Skeletal muscle tissue (tissue), 4 donors: ENCODE measurements around the gene C1QTNF4. TPM values are rescaled to one million over a fixed set of nuclear protein-coding genes. Genes with fewer than 3 reads are reported as not detected.
"Not testable (repeated sequence)": the region's sequence is repeated elsewhere in the genome, so short reads cannot be mapped to it uniquely, and the experiment has no call there.

Experiments
- H3K27ac ChIP-seq: one replicate; pipeline ENCODE4 v1.7.0; 2013; ENCODE audit warnings: mild to moderate bottlenecking, low read depth, low read length, inconsistent platforms
- H3K27me3 ChIP-seq, 3 donors: one replicate each; pipeline ENCODE4 v1.7.0; 2013; ENCODE audit warnings: low read length in 3 of 3; ENCODE audit not compliant: control insufficient read depth in 3 of 3, insufficient read depth in 3 of 3
- H3K36me3 ChIP-seq, 3 donors: one replicate each; pipeline ENCODE4 v1.7.0; 2013; ENCODE audit warnings: low read length in 3 of 3; ENCODE audit not compliant: control insufficient read depth in 3 of 3, insufficient read depth in 3 of 3
- H3K4me1 ChIP-seq, 3 donors: one replicate each; pipeline ENCODE4 v1.7.0; 2013; ENCODE audit warnings: low read length in 3 of 3, mild to moderate bottlenecking in 3 of 3; ENCODE audit not compliant: control insufficient read depth in 3 of 3, insufficient read depth in 3 of 3
- H3K4me3 ChIP-seq, 3 donors: one replicate each; pipeline ENCODE4 v1.7.0; 2013; ENCODE audit warnings: low read length in 3 of 3
- H3K9ac ChIP-seq, 3 donors: one replicate each; pipeline ENCODE4 v1.7.0; 2013; ENCODE audit warnings: low read length in 3 of 3, mild to moderate bottlenecking in 3 of 3, moderate library complexity in 2 of 3, low read depth in 1 of 3
- H3K9me3 ChIP-seq, 3 donors: one replicate each; pipeline ENCODE4 v1.7.0; 2013; ENCODE audit warnings: low read length in 3 of 3; ENCODE audit not compliant: control insufficient read depth in 3 of 3
- total RNA-seq: library from RNA; depleted of rRNA; stranded (reverse); fragments of >200 nt; gene quantifications from one replicate; pipeline ENCODE4 v1.2.3, GENCODE V29; 2014
- donor health status: Osteomylitis.

C1QTNF4 gene
- total RNA-seq, 1 donor from 2014 or later: 6.8 TPM

DNA sequence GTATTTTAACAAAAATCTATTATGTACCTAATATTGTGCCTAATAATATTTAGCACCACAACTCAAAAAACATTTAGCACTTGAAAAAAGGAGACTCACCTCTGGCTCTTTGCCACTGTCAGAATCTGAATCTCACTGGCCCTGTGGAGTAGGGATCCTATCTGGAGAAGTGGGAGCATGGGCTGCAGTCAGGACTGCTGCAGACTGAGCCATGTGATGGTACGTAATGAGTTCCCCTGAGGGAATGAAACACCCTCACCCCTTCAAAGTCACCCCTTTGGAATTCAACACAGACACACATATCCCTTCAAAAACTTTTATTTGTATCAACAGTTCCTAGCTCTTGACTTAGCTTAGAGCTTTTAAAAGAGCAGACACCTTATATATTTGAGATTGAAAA, 22.3 kb downstream of the C1QTNF4 start:
- Histone ChIP-seq H3K9ac (peak overlapping the region in 1 of 3 donors; percentile 24), H3K4me1 (peaks cover 11 to 21% (median 17%) of the 10 kb centered on the region in 3 donors), H3K4me3 (no peak overlapping the region), H3K27ac (no peak overlapping the region), H3K36me3 (peaks cover 34 to 49% (median 35%) of the 10 kb centered on the region in 3 donors), H3K27me3 (no peaks in the 10 kb centered on the region), H3K9me3 (no peaks in the 10 kb centered on the region)

DNA sequence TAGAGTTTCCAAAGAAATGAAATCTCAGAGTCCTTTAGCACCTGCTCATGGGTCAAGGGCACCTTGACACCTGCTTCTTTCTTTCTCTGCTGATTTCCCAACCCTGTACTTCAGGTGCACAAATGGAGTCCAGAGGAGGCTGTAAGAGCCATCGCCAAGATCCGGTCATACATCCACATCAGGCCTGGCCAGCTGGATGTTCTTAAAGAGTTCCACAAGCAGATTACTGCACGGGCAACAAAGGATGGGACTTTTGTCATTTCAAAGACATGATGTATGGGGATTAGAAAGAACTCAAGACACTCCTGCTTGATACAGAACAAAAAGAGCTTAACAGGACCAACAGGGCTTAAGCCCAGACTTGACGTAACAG, 22.9 kb downstream of the C1QTNF4 start:
- peaks cover 34 to 46% (median 35%) of the 10 kb centered on the region in 3 donors for H3K36me3 ChIP-seq
- H3K4me3 ChIP-seq: no peak overlapping the region
- H3K27me3 ChIP-seq: no peaks in the 10 kb centered on the region
- peaks cover 11 to 21% (median 19%) of the 10 kb centered on the region in 3 donors for H3K4me1 ChIP-seq
- no peaks in the 10 kb centered on the region for H3K9me3 ChIP-seq
- no peak overlapping the region for H3K27ac ChIP-seq
- no peak overlapping the region for H3K9ac ChIP-seq

DNA sequence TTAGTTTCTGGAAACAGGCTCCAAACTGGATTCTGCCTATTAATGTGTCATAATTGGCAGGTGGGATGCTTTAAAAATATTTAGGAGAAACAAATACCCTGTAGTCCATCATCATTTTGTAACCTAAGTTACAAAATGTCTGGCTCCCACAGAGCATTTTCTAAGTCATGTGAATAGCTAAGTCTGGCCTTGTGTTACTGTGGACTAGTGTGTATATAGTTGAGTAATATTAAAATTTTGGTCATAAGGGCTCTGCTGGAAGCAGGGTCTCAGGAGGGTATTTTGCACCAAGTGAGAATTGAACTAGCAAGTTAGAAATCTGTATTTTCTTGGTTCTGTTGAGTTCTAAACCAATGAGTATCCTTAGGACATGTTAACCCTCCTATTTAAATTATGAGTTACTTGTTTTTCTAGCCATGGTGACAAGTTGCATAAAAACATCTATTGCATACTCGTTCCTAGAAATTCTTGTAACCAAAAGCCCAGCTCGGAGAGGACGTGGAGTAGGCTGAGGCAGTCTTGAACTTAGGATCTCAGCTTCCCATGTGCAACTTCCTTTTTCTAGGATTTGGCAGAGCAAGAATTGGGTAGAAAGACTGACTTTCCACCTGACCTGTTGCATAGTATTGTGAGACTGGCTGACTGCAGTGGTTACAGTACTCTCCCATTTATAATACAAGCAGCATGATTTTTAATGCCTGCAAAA, 23.4 kb downstream of the C1QTNF4 start:
- H3K9me3 ChIP-seq: no peaks in the 10 kb centered on the region
- no peak overlapping the region for H3K27ac ChIP-seq
- no peak overlapping the region for H3K9ac ChIP-seq
- H3K4me3 ChIP-seq: no peak overlapping the region
- peaks cover 11 to 24% (median 24%) of the 10 kb centered on the region in 3 donors for H3K4me1 ChIP-seq
- H3K36me3 ChIP-seq: peaks cover 32 to 44% (median 34%) of the 10 kb centered on the region in 3 donors
- H3K27me3 ChIP-seq: no peaks in the 10 kb centered on the region

DNA sequence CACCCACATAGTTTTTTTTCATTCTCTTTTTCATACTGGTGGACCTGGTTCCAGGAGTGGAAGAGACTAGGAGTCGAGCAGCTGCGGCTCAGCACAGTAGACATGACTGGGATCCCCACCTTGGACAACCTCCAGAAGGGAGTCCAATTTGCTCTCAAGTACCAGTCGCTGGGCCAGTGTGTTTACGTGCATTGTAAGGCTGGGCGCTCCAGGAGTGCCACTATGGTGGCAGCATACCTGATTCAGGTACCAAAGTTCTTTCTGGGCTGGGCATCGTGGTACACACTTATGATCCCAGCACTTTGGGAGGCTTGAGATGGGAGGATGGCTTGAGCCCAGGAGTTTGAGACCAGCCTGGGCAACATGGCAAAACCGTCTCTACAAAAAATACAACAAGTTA, 24.6 kb downstream of the C1QTNF4 start:
- Histone ChIP-seq H3K9ac (no peak overlapping the region), H3K36me3 (peaks cover 26 to 40% (median 28%) of the 10 kb centered on the region in 3 donors), H3K4me1 (peaks cover 17 to 33% (median 30%) of the 10 kb centered on the region in 3 donors), H3K27ac (no peak overlapping the region), H3K4me3 (no peak overlapping the region), H3K27me3 (no peaks in the 10 kb centered on the region), H3K9me3 (no peaks in the 10 kb centered on the region)

DNA sequence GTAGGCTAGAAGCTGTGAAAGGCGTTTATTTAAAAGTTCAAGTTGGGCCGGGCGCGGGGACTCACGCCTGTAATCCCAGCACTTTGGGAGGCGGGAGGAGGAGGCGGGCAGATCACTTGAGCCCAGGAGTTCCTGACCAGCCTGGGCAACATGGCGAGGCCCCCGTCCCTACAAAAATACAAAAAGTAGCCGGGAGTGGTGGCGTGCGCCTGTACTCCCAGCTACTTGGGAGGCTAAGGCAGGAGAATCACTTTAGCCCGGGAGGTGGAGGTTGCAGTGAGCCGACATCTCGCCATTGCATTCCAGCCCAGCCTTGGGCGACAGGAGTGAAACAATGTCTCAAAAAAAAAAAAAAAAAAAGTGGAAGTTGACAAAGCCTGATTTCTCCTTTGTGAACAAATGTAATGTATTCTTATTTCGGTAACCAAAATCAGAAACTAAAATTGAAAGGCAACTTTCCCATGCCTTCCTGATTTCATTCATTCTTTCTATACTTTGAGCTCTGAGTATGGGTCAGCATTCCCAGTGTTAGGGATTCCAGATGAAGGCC, 28.0 kb downstream of the C1QTNF4 start:
- Histone ChIP-seq H3K9me3 (no peaks in the 10 kb centered on the region), H3K27ac (peak overlapping the region; percentile 85), H3K4me3 (peak overlapping the region; percentile 83 to 89 (median 84)), H3K36me3 (peaks cover 6 to 13% (median 11%) of the 10 kb centered on the region in 3 donors), H3K9ac (peak overlapping the region; percentile 93 to 97 (median 96)), H3K4me1 (peaks cover 5 to 23% (median 15%) of the 10 kb centered on the region in 3 donors), H3K27me3 (no peaks in the 10 kb centered on the region)

DNA sequence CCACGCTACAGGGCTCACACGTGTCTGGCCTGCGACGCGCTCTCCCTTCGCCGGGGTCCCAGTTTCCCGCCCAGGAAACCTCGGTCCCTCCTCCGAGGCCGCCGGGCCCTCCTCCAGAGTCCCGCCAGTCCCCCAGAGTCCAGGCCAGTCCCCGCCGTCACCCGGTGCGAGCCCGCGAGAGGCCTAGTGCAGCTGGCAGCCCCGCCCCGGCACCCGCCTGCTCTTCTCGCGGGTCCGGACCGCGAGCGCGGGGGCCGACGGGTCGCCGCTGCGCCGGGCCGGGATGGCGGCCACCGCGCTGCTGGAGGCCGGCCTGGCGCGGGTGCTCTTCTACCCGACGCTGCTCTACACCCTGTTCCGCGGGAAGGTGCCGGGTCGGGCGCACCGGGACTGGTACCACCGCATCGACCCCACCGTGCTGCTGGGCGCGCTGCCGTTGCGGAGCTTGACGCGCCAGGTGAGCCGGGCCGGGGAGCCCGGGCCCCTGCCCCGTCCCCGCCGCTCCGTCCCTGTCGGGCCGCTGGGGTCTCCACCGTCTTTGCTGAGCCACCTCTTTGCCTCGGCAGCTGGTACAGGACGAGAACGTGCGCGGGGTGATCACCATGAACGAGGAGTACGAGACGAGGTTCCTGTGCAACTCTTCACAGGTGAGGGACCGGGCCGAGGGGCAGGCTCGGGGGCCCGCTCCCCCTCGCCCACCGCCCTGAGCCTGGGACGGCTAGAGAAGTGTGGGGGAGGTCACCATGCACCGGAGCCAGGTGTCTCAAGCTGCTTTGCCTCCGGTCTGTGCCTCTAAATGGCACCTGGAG, 28.7 kb downstream of the C1QTNF4 start, which contains the start of gene PTPMT1:
TSS of gene PTPMT1 (plus strand) at position 260 of the 809 bp plus-strand sequence. CDS start at position 284, 24 bp downstream.
- H3K4me1 ChIP-seq: peaks cover 5 to 25% (median 12%) of the 10 kb centered on the region in 3 donors
- peak within 1 kb of the TSS; percentile 83 to 89 (median 84) for H3K4me3 ChIP-seq
- peaks cover 6 to 11% (median 8%) of the 10 kb centered on the region in 3 donors for H3K36me3 ChIP-seq
- H3K9ac ChIP-seq: peak within 1 kb of the TSS; percentile 93 to 97 (median 96)
- H3K27ac ChIP-seq: peak within 1 kb of the TSS; percentile 85
- no peaks in the 10 kb centered on the region for H3K9me3 ChIP-seq
- H3K27me3 ChIP-seq: no peaks in the 10 kb centered on the region

DNA sequence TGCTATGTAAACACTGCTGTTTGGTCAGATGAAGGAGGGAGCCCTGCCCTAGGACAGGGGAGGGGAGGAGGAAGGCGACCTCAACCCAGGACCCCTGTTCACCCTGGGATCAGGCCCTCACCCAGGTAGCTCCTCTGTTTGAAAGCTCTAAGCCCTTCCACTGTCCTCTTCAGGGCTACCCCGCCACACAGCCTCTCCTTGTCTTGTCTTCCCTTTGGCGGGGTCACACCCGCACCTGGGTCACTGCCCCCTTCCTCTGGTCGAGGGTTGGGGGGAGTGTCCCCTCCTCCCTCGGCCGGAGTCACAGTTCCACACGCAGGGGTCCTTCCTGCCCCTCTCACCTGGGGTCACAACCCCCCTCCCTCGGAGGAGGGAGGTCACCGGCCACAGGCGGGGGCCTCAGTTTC, 29.3 kb downstream of the C1QTNF4 start:
- peak overlapping the region; percentile 86 to 97 (median 96) for H3K9ac ChIP-seq
- no peaks in the 10 kb centered on the region for H3K27me3 ChIP-seq
- peaks cover 2 to 8% (median 7%) of the 10 kb centered on the region in 3 donors for H3K36me3 ChIP-seq
- peak overlapping the region; percentile 71 to 89 (median 84) for H3K4me3 ChIP-seq
- H3K9me3 ChIP-seq: no peaks in the 10 kb centered on the region
- peak overlapping the region; percentile 85 for H3K27ac ChIP-seq
- peaks cover 5 to 31% (median 12%) of the 10 kb centered on the region in 3 donors for H3K4me1 ChIP-seq

DNA sequence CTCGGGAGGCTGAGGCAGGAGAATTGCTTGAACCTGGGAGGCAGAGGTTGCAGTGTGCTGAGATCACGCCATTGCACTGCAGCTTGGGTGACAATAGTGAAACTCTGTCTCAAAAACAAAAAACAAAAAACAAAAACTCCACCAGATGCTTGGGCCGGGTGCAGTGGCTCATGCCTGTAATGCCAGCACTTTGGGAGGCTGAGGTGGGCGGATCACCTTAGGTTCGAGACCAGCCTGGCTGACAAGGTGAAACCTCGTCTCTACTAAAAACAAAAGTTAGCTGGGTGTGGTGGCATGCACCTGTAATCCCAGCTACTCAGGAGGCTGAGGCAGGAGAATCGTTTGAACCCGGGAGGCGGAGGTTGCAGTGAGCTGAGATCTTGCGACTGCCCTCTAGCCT, 29.8 kb downstream of the C1QTNF4 start:
- peak overlapping the region in 1 of 3 donors; percentile 96 for H3K9ac ChIP-seq
- not testable (repeated sequence) for H3K27me3 ChIP-seq, H3K27ac ChIP-seq, H3K9me3 ChIP-seq, H3K36me3 ChIP-seq
- peaks cover 5 to 31% (median 12%) of the 10 kb centered on the region in 3 donors for H3K4me1 ChIP-seq
- peak overlapping the region in 1 of 3 donors; percentile 89 for H3K4me3 ChIP-seq

DNA sequence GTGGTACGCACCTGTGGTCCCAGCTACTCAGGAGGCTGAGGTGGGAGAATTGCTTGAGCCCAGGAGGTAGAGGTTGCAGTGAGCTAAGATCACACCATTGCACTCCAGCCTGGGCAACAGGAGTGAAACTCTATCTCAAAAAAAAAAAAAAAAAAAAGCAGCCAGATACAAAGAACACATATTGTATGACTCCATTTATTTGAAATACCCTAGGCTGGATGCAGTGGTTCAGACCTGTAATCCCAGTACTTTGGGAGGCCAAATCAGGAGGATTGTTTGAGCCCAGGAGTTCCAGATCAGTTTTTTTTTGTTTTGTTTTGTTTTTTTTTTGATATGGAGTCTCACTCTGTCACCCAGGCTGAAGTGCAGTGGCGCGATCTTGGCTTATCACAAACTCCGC, 31.8 kb downstream of the C1QTNF4 start:
- not testable (repeated sequence) for H3K27ac ChIP-seq, H3K9ac ChIP-seq, H3K9me3 ChIP-seq, H3K4me3 ChIP-seq, H3K27me3 ChIP-seq, H3K36me3 ChIP-seq
- peaks cover 5 to 31% (median 12%) of the 10 kb centered on the region in 3 donors for H3K4me1 ChIP-seq
